IPS-NIHi7 (cell line): ENCODE data around the gene TRIML2.

Source experiments
- DNase-seq: peaks from one replicate; pipeline ENCODE4 v3.0.0; 2012; ENCODE audit warnings: mixed read lengths; ENCODE audit errors: extremely low spot score

The TRIML2 gene

DNA sequence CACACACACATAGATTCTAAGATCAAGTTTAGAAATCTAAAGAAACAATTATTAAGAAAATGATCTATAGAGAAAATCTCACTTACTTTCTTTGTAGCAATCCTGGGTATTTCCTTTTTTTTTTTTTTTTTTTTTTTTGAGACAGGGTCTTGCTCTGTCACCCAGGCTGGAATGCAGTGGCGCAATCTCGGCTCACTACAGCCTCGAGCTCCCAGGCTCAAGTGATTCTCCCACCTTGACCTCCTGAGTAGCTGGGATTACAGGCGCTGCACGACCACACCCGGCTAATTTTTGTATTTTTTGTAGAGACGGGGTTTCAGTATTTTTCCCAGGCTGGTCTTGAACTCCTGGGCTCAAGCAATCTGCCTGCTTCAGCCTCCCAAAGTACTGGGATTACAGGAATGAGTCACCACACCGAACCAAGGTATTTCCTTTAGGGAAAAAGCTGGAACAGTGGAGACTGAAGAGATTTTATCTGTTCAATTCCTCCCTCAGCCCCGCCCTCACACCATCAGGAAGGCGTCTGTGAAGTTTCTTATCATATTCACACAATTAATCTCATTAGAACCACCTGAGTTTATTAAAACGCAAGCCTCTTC lies at the start of gene TRIML2:
Gene TRIML2, minus strand, starts transcription at position 447 of the 599 bp plus-strand sequence. CDS start 4,235 bp downstream, outside the sequence.
- peak; percentile 43 for DNase-seq

GRCh38 chr4:188158336-188158735 lies 48.9 kb upstream of the TRIML2 start:
- no peak for DNase-seq

- DNase-seq: no peak
Observed at GRCh38 chr4:188154668-188155405, 45.4 kb upstream of the TRIML2 start.

- DNase-seq: no peak
Observed at GRCh38 chr4:188147776-188148175, 38.4 kb upstream of the TRIML2 start.

DNA sequence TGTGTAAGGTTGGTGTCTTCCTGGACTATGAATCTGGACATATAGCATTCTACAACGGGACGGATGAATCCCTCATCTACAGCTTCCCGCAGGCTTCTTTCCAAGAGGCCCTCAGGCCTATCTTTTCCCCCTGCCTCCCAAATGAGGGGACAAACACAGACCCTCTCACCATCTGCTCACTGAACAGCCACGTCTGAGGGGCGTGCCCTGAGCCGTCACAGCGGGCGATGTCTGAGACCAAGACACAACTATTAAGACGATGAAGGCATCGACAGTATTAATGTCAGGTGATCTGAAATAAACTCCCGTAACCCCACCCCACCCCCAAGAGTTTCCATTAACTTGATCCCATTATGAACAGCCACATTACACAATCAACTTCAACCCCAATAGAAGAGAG lies 37.8 kb upstream of the TRIML2 start:
- no peak for DNase-seq

GRCh38 chr4:188146618-188147017 lies 37.2 kb upstream of the TRIML2 start:
- DNase-seq: no peak

DNA sequence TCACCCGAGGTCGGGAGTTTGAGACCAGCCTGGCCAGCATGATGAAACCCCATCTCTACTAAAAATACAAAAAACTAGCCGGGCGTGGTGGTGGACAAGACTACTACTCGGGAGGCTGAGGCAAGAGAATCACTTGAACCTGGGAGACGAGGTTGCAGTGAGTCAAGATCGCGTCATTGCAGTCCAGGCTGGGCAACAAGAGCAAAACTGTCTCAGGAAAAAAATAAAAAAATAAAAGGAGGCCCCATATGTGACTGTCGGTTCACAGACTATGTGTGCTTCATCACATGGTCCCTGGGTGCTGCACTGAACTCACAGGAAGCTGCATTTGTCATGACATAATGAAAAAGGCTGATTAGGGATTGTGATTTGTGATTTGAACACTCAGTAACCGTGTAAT lies 36.2 kb upstream of the TRIML2 start:
- no peak for DNase-seq

GRCh38 chr4:188143731-188144130 lies 34.3 kb upstream of the TRIML2 start:
- no peak for DNase-seq

DNA sequence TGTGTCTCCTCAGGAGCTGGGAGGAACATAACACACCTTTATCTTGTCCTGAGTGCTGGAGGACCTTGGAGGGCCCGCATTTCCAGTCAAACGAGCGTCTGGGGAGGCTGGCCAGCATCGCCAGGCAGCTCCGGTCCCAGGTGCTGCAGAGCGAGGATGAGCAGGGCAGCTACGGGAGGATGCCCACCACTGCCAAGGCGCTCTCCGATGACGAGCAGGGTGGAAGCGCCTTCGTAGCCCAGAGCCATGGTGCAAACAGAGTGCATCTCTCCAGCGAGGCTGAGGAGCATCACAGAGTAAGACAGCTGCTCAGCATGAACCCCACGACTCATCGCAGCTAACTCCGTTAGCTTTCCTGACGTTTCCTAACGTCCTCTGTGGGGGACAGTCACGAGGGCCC lies 30.3 kb upstream of the TRIML2 start:
- no peak for DNase-seq

DNA sequence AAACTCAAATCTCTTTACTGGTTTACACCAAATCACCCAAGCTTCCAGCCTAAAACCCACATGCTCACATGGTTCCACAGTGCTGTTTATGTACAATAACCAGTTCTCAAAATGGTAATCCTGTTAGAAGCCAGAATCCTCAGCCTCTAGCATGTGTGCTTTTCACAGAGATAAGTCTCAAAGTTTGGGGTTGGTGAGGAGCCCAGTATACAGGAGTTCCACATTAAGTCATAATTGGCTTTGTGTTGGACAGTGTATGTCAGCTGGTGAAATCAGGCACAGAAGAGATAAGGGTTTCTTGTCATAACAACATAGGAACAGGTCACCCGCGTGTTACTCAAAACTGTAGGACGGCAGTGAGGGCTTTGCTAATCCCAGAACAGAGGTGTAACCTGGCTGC lies 29.7 kb upstream of the TRIML2 start, which contains the start of gene TRIML1:
Gene TRIML1, plus strand, starts transcription at position 301 of the 400 bp plus-strand sequence. CDS start 118 bp downstream, outside the sequence.
- DNase-seq: no peak

- DNase-seq: no peak
Observed at GRCh38 chr4:188138227-188138626, 28.8 kb upstream of the TRIML2 start.

DNA sequence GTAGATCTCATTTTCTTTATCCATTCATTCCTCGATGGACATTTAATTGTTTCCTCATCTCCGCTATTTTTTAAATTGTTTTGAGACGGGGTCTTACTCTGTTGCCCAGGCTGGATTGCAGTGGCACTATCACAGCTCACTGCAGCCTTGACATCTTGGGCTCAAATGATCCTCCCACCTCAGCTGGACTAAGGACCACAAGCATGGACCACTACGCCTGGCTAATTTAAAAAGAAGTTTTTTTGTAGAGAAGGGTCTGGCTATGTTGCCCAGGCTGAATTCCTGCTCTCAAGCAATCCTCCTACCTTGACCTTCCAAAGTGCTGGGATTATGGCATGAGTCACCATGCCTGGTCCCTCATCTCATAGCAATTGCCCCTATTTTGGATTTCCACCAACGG lies 22.8 kb upstream of the TRIML2 start:
- no peak for DNase-seq

DNA sequence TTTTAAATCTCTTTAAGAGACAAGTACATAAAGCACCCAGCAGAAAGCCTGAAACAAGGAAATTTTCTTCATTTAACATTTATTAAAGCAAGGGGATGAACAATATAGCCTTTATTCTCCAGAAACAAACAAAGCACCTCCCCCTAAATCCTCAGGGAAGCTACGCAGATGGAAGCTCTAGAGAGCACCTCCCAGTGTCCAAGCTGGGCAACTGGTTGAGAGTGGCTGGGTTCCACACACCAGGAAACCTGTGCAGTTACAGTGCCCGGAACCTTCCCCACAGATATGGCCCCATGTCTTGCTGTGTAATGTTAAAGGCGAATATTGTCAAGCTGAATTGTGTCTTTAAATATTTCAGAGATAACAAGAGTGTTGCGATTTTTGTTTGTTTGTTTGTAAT lies 21.0 kb upstream of the TRIML2 start:
- no peak for DNase-seq

- no peak for DNase-seq
Observed at GRCh38 chr4:188127214-188127874, 17.9 kb upstream of the TRIML2 start.

DNA sequence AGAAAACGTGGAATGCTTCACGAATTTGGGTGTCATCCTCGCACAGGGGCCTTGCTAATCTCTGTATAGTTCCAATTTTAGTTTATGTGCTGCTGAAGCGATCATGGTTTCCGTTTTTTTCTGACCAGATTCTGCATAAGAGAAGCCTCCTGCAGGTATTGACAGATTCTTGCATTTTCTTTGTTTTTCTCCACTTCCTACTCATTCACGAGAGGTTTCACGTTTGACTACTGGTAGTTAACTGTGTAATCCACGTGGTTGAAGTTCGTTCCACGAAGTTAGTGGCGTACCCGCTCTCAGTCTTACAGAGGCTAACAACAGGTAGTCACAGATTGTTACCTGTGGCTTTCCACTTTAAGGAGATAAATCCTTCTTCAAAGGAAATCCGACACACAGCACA lies 12.1 kb upstream of the TRIML2 start:
- DNase-seq: no peak

DNA sequence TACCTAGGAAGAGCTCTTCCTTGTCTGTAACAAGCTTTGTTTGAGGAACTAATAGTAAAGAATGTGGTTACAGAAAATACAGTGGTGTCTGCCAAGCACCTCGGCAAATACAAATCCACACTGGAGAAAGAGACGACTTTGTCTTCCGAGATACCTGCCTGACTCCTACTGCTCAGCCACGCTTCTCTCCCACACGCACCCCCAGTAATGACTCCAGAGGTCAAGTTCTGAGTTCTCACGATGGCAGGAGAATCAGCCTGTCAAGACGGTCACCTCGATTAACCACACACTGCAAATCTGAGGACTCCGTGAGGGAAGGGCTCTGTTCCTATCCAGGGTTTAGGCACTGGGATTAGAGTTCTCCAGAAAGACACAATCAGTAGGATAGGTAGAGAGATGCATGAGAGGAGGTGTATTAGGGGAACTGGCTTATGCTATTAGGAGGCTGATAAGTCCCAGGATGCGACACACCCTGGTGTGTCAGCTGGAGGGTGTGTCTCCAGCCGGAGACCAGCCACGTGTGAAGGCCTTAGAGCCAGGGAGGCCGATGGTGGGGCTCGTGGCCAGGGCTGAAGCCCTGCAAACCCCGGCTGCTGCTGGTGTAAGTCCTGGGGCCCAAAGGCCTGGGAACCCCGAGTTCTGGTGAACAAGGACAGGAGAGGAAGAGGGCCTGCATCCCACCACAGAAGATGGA lies 8.4 kb upstream of the TRIML2 start:
- no peak for DNase-seq

- DNase-seq: no peak
Observed at GRCh38 chr4:188113156-188113555, 3.8 kb upstream of the TRIML2 start.

DNA sequence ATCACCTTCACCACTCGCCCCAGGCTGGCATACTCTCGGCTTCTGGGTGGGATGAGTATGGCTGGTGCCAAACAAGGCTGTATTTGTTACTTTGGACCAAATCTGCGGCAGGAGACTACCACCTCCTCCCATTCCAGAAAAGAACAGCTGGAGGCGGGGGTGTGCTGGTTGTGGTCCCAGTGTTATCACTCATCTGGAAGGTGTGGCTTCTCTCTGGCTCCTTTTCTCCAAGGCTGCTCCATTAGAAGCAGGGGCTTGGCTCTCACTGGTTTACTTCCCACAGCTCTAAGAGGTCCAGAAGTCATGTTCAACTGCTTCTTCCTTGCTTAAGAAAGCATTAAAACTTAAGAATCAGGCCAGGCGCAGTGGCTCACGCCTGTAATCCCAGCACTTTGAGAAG lies 2.6 kb upstream of the TRIML2 start:
- no peak for DNase-seq

GRCh38 chr4:188110741-188111471 lies 1.5 kb upstream of the TRIML2 start:
- DNase-seq: no peak

DNA sequence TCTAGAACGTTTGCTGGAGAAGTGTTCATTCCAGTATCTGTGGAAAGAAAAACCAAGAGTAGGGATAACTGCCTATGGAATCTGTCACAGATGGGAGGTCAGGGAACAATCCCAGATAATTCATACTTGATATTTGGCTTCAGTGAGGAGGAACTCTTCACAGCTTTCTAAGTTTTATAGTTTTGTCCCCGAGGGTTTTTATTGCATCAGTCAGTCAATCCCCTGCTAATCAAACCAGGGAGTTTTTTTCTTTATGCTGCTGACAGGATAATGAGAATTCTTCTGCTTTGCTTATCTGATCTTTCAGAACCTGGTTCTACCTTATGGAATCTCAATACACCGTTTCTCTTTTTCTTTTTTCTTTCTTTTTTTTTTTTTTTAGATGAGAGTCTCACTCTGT lies 633 bp upstream of the TRIML2 start:
- DNase-seq: no peak
